Stomach (tissue), 9 donors: ENCODE results near the gene PVR. TPM values are rescaled to one million over a fixed set of nuclear protein-coding genes. Genes with fewer than 3 reads are reported as not detected.

ENCODE experiments used
- DNase-seq, 2 donors: peaks; one replicate each; pipeline versions ENCODE4 v3.0.0 to v3.0.0-alpha.2; 2013 to 2019
- H3K27ac ChIP-seq, 5 donors: fragments of 200-600 bp in 4 of 5; sonication (generic) in 4 of 5; one replicate each; pipeline ENCODE4 v1.5.1; 2013 to 2019; ENCODE audit warnings: mild to moderate bottlenecking in 1 of 5, moderate library complexity in 1 of 5
- H3K27me3 ChIP-seq, 3 donors: fragments of 200-600 bp; sonication (generic); one replicate each; pipeline ENCODE4 v1.5.1; 2017 to 2019; ENCODE audit warnings: mixed run types in 1 of 3
- H3K36me3 ChIP-seq, 4 donors: fragments of 200-600 bp; sonication (generic); 1 replicate in 3 of 4; 2 replicates in 1 of 4; pipeline ENCODE4 v1.5.1; 2016 to 2019
- H3K4me1 ChIP-seq, 4 donors: fragments of 200-600 bp; sonication (generic); one replicate each; pipeline ENCODE4 v1.5.1; 2016 to 2019
- H3K4me3 ChIP-seq, 4 donors: fragments of 200-600 bp; sonication (generic) in 3 of 4; one replicate each; pipeline ENCODE4 v1.5.1; 2016 to 2019; ENCODE audit warnings: mild to moderate bottlenecking in 1 of 4
- H3K9me3 ChIP-seq, 4 donors: fragments of 200-600 bp; sonication (generic); one replicate each; pipeline ENCODE4 v1.5.1; 2016 to 2019
- CTCF ChIP-seq, 7 experiments: fragments of 450-650 bp in 4 of 7; fragments of 200-600 bp in 3 of 7; sonication (generic) in 3 of 7; IDR thresholded peaks; one replicate each; pipeline ENCODE4 v1.5.1; 2016 to 2019; ENCODE audit warnings: antibody characterized with exemption in 7 of 7, control low read depth in 2 of 7, mild to moderate bottlenecking in 1 of 7
- EP300 ChIP-seq: sonication (generic); formaldehyde crosslinking; IDR thresholded peaks from one replicate; pipeline ENCODE4 v1.6.1; 2017; ENCODE audit warnings: antibody characterized with exemption
- POLR2A ChIP-seq, 4 donors: fragments of 450-650 bp; IDR thresholded peaks; one replicate each; pipeline ENCODE4 v1.6.1; 2016; ENCODE audit warnings: antibody characterized with exemption in 4 of 4, control low read depth in 2 of 4, mild to moderate bottlenecking in 1 of 4, moderate library complexity in 1 of 4
- POLR2AphosphoS5 ChIP-seq, 3 donors: sonication (generic); formaldehyde crosslinking; IDR thresholded peaks; one replicate each; pipeline ENCODE4 v1.6.1; 2016; ENCODE audit warnings: antibody characterized with exemption in 3 of 3
- WGBS, 5 donors: extraction: QIAGEN DNeasy Blood & Tissue Kit in 3 of 5; methylation state at CpG; one replicate each; pipeline versions ENCODE4 v1.1.5 to v1.1.7; 2013 to 2018; 5-methylcytosine and 5-hydroxymethylcytosine counted together
- intact Hi-C: fragments of 100-400 bp; cut with DNase I; formaldehyde crosslinking; loops from one replicate; pipeline ENCODE4 v1.15.1; 2023; ENCODE audit warnings: low total_unique reads
- polyA plus RNA-seq, 3 donors: library from polyadenylated mRNA; stranded (reverse); fragments of 200-250 nt; gene quantifications; one replicate each; pipeline ENCODE4 v1.2.3, GENCODE V29; 2013
- total RNA-seq, 5 donors: library from RNA; depleted of rRNA; stranded (reverse); fragments of >200 nt; gene quantifications; one replicate each; pipeline versions ENCODE4 v1.1.0 to v1.2.3, GENCODE V29; 2014 to 2016
- donor health status: healthy with polysubstance abuse.
- donor health status: Bipolar disorder and iron deficiency.
- donor health status: healthy.

The PVR gene
- total and polyA plus RNA-seq, 8 donors, result 4.9 to 80.8 (median 33.7) TPM

GRCh38 chr19:44672226-44672625, 28.5 kb downstream of the PVR start:
- TF ChIP-seq CTCF (IDR thresholded peaks at IDR 0.05) (no peak), POLR2A (IDR thresholded peaks at IDR 0.05) (no peak), EP300 (no peak), POLR2AphosphoS5 (IDR thresholded peaks at IDR 0.05) (no peak)

GRCh38 chr19:44673510-44673909, 29.8 kb downstream of the PVR start:
- H3K4me3 ChIP-seq, result no peak overlapping the region
- 74 to 96% (median 91%) methylated on average over 4 of the region's 4 CpGs for WGBS, 5 donors
- TF ChIP-seq EP300 (no peak), POLR2AphosphoS5 (IDR thresholded peaks at IDR 0.05) (no peak), CTCF (IDR thresholded peaks at IDR 0.05) (no peak), POLR2A (IDR thresholded peaks at IDR 0.05) (no peak)
- H3K4me1 ChIP-seq, result no peaks in the 10 kb centered on the region
- no peaks in the 10 kb centered on the region for H3K27me3 ChIP-seq
- H3K27ac ChIP-seq, result no peak overlapping the region
- no peak for DNase-seq
- intact Hi-C loops, result no loop called here
- no peaks in the 10 kb centered on the region for H3K9me3 ChIP-seq
- peaks cover 0 to 12% (median 0%) of the 10 kb centered on the region in 4 donors for H3K36me3 ChIP-seq

More at GRCh38 chr19:44672226-44672625, 28.5 kb downstream of the PVR start:
- no peak overlapping the region for H3K4me3 ChIP-seq
- no peaks in the 10 kb centered on the region for H3K27me3 ChIP-seq
- no peaks in the 10 kb centered on the region for H3K4me1 ChIP-seq
- no peak for DNase-seq
- WGBS, 5 donors, result 64 to 91% (median 75%) methylated on average over 1 of the region's 1 CpG
- intact Hi-C loops, result no loop called here
- peaks cover 0 to 12% (median 0%) of the 10 kb centered on the region in 4 donors for H3K36me3 ChIP-seq
- H3K9me3 ChIP-seq, result no peaks in the 10 kb centered on the region
- no peak overlapping the region for H3K27ac ChIP-seq

GRCh38 chr19:44675521-44675920, 31.8 kb downstream of the PVR start:
- Histone ChIP-seq H3K9me3 (no peaks in the 10 kb centered on the region), H3K27ac (no peak overlapping the region), H3K36me3 (peaks cover 0 to 18% (median 1%) of the 10 kb centered on the region in 4 donors), H3K27me3 (no peaks in the 10 kb centered on the region), H3K4me3 (no peak overlapping the region), H3K4me1 (no peaks in the 10 kb centered on the region)
- DNase-seq, result no peak
- 88 to 95% (median 93%) methylated on average over 6 of the region's 6 CpGs for WGBS, 5 donors
- TF ChIP-seq POLR2AphosphoS5 (IDR thresholded peaks at IDR 0.05) (no peak), EP300 (no peak), CTCF (IDR thresholded peaks at IDR 0.05) (no peak), POLR2A (IDR thresholded peaks at IDR 0.05) (no peak)
- intact Hi-C loops, result no loop called here

GRCh38 chr19:44677019-44677811, 33.5 kb downstream of the PVR start:
- DNase-seq, result no peak
- intact Hi-C loops, result no loop called here
- no peaks in the 10 kb centered on the region for H3K27me3 ChIP-seq
- peaks cover 0 to 26% (median 3%) of the 10 kb centered on the region in 4 donors for H3K36me3 ChIP-seq
- no peaks in the 10 kb centered on the region for H3K9me3 ChIP-seq
- no peaks in the 10 kb centered on the region for H3K4me1 ChIP-seq
- WGBS, 5 donors, result 64 to 70% (median 67%) methylated on average over 8 of the region's 8 CpGs
- TF ChIP-seq CTCF (IDR thresholded peaks at IDR 0.05), result no peak
- H3K4me3 ChIP-seq, result no peak overlapping the region
- no peak overlapping the region for H3K27ac ChIP-seq
